HG03196 (cell line): ENCODE results near the gene C3orf22.

Source experiments
- ATAC-seq: cut with Tn5 transposase; IDR thresholded peaks from one replicate; pipeline ENCODE4 v1.9.1; 2021; ENCODE audit not compliant: unreplicated experiment

C3orf22 gene

DNA sequence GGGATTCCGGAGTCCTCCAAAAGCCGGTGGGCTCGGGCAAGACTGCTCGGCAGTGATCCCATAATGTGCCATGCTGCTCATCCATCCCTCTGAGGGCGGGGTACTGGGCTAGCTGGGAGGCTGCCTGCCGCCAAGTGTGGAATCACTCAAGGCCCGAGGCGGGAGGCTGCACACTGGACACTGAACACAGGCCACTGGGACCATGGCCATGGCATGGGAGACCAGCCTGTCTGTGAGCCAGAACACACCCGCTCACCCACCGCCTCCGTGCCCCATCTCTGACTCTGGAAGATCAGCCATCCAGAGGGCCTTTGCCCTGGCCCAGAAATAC lies 1.4 kb downstream of the C3orf22 start:
- ATAC-seq: no peak

GRCh38 chr3:126556637-126557414 lies 1.9 kb downstream of the C3orf22 start:
- no peak for ATAC-seq

DNA sequence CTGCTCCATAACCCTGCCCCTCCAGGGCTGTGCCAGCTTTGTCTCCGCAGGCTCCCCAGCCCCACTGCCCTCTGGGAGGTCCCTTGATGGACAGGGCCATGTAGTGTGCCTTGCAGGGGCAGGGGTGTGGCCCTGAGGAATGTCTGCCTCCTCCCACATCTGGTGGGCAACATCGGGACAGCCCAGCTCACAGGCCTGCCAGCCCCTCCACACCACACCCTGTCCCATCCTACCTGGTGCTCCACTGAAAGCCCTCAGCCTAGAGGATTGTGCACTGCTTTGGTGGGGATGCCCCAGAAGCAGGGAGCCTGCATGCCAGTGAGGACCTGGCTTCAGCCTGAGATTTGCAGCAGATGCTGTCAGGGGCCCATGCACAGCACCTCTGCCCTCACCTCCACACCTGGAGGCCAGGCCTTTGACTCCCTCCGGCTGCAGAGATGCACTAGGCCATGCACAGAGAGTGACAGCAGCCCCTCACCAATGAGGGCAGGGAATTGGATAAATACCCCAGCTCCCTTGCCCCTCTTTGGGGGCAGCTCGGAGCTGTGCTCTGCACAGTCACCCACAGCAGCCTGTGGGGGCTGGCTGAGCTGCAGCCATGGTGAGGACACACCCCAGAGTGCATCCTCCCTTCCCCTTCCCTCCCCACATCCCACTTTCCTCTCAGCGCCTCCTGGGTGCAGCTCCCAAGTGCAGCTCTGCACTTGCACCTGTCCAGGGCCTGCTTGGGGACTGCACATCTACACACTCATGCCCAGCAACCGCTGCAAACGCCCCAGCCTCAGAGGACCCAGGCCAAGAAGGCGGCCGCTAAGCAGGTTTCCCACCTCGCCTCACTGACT lies 2.7 kb downstream of the C3orf22 start:
- ATAC-seq: no peak

GRCh38 chr3:126554560-126555525 lies 3.9 kb downstream of the C3orf22 start:
- no peak for ATAC-seq

DNA sequence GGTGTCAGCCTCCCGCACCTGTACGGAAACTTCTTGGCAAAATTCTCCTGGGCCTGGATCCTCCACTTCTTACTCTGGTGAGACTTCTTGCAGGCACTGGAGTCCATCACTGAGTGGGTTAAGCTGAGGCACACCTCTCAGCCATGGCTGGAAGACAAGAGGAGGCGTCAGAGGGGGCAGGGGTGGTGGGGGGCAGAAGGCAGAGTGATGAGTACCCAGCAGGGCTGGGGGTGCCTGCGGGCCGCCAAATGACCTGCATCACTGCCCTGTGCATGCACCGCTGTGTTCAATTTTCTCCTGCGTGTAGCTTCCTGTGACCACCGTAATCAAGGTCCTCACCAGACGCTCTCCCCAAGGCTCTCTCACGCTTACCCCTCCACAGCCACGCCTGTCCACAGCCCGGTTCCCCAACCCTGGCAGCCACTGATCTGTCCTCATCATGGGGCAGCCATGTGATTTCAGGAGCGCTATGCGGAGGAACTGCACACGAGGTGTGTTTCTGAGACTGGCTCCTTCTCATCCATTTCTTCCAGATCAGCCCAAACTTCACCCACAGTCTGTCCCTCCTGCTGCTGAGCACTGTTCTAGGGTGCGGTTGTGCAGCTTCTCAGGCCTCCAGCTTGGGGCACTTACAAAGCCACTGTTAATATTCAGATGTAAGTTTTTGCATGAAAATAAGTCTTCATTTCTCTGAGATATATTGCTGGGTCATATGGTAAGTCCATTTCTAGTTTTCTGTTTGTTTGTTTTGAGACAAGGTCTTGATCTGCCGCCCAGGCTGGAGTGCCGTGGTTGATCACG lies 5.2 kb downstream of the C3orf22 start:
- ATAC-seq: no peak

- no peak for ATAC-seq
Observed at GRCh38 chr3:126552688-126553283, 5.9 kb downstream of the C3orf22 start.

GRCh38 chr3:126551839-126552687 lies 6.7 kb downstream of the C3orf22 start:
- no peak for ATAC-seq

- ATAC-seq: no peak
Observed at GRCh38 chr3:126551121-126551838, 7.5 kb downstream of the C3orf22 start.

DNA sequence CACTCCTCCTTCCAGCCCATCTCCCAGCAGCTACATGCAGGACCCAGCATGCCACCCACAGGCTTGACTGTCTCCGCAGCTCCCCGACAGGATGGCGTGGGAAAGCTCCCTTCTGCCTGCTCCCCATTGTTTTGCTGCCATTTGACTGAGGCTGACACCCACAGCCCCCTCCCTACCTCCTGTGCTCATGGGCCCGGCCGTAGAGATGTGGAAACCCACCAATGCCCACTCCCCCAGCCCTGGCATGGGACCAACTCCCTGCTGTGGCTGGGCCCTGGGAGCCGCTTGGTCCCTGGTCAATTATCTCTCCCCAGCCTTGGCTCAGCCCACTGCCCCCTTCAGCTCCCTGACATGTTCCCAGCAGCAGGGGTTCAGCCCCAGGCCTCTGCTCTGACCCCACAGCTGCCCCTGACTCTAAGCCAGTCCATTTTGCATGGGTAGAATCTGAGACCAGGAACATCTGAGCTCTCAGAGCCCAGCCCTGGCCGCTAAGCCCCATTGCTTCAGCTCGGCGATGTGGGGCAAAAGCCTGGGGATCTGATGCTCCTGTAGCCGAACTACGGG lies 8.2 kb downstream of the C3orf22 start:
- no peak for ATAC-seq

- ATAC-seq: no peak
Observed at GRCh38 chr3:126549861-126550487, 8.8 kb downstream of the C3orf22 start.

- no peak for ATAC-seq
Observed at GRCh38 chr3:126548556-126549466, 9.9 kb downstream of the C3orf22 start.

DNA sequence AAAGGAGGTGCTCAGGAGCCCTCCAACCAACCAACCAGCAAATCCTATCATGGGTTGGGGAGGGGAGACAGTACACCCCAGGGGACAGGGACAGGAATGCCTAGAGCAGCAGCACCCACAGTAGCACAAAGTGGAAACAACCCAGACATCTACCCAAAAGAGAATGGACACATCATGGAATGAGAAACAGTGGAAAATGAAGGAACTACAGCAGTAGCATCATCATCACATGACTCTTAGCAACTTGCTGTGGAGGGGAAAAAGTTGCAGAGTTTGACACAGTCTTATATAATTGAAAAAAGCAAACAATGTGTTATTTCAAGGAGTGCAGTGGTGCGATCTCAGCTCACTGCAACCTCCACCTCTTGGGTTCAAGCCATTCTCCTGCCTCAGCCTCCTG lies 11.0 kb downstream of the C3orf22 start:
- ATAC-seq: no peak

GRCh38 chr3:126546549-126547239 lies 12.0 kb downstream of the C3orf22 start:
- ATAC-seq: no peak

GRCh38 chr3:126546013-126546412 lies 12.7 kb downstream of the C3orf22 start:
- ATAC-seq: no peak

GRCh38 chr3:126545544-126545943 lies 13.2 kb downstream of the C3orf22 start:
- no peak for ATAC-seq
